ENCODE data around the gene SLC10A4. TPM values are rescaled to one million over a fixed set of nuclear protein-coding genes. Genes with fewer than 3 reads are reported as not detected.

Gene SLC10A4
- total and polyA plus RNA-seq, 12 donors: 0.10 to 0.61 (median 0.22) TPM; not detected in 1

DNA sequence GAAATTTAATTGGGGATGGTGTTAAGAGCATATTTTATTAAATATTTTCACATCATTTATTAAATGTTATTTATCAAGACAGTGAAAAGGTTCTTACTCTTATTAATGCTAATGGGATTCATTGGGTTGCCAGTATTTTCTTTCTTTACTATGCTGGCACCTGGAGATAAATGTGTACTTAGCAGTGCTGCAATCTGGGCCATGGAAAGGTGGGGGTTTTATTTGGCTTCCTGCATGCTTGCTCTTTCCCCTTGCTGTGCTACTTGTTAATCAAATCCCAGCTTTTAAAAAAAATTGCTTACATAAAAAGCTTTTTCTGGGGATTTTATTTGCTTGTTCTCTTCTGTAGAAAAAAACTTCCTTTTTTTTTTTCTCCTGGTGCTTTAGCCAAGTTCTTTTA is 55.2 kb downstream of the SLC10A4 start:
- DNase-seq (no peak), ATAC-seq (no peak)
- Histone ChIP-seq H3K27me3 (no peaks in the 10 kb centered on the region), H3K4me1 (peaks cover 0 to 22% (median 5%) of the 10 kb centered on the region in 9 donors), H3K36me3 (peaks cover 0 to 97% (median 39%) of the 10 kb centered on the region in 9 donors), H3K27ac (no peak overlapping the region), H3K4me3 (no peak overlapping the region), H3K9me3 (no peaks in the 10 kb centered on the region)
- intact Hi-C loops (cut with DNase I): loop anchor here in 2 of 10 donors (5.0 to 10.0 kb wide), 2 partner anchors 104 to 396 kb away; no protein-coding TSS in a partner anchor
- no peak for TF ChIP-seq CTCF (IDR thresholded peaks at IDR 0.05)

Other genes with a start within 250 kb of the SLC10A4 start
- gene TEC, start 213.5 kb upstream of the SLC10A4 start, total RNA-seq: 1 to 10 TPM; 1.0 to 3.6 (median 2.3) TPM
- 1 to 10 TPM; 1.1 to 1.7 TPM for gene TEC, start 213.5 kb upstream of the SLC10A4 start, polyA plus RNA-seq
- gene SLAIN2, start 141.8 kb upstream of the SLC10A4 start, total RNA-seq: 100 to 1,000 TPM; 100 to 185 (median 135) TPM
- 10 to 100 TPM; 16.4 to 45.8 TPM for gene SLAIN2, start 141.8 kb upstream of the SLC10A4 start, polyA plus RNA-seq
- not detected for gene ZAR1, start 6.9 kb downstream of the SLC10A4 start, total RNA-seq
- not detected for gene ZAR1, start 6.9 kb downstream of the SLC10A4 start, polyA plus RNA-seq

Measured in heart right ventricle (tissue), 16 donors.